WTC11 (cell line): ENCODE measurements around the gene ZC3H7B. TPM values are rescaled to one million over a fixed set of nuclear protein-coding genes. Genes with fewer than 3 reads are reported as not detected.

ENCODE experiments used
- ATAC-seq: fragments of 200-7000 bp; cut with Tn5 transposase; 2 replicates; pipeline ENCODE4 v1.10.0; 2021; ENCODE audit warnings: mild to moderate bottlenecking, moderate library complexity
- CTCF ChIA-PET: fragments of 300-600 bp; sonication (Branson Sonifier 250); formaldehyde crosslinking; loops from one replicate; lab custom pipeline; 2021; ENCODE audit warnings: antibody characterized with exemption; lab: Charles Lee
- POLR2A ChIA-PET: fragments of 350-600 bp; sonication (Branson Sonifier 250); formaldehyde crosslinking; loops from one replicate; lab custom pipeline; 2021; ENCODE audit warnings: antibody characterized with exemption; lab: Charles Lee
- DNase-seq: peaks from one replicate; pipeline ENCODE4 v3.0.0; 2021; ENCODE audit warnings: low spot score
- H3K27ac Mint-ChIP-seq: 2 replicates; pipeline ENCODE4 v1.8.0; 2021; ENCODE audit warnings: mixed read lengths
- H3K27me3 Mint-ChIP-seq: 2 replicates; pipeline ENCODE4 v1.8.0; 2021; ENCODE audit warnings: low read depth, mild to moderate bottlenecking, moderate library complexity, mixed read lengths
- H3K36me3 Mint-ChIP-seq: 2 replicates; pipeline ENCODE4 v1.8.0; 2021; ENCODE audit warnings: mixed read lengths
- H3K4me1 Mint-ChIP-seq: 2 replicates; pipeline ENCODE4 v1.8.0; 2022; ENCODE audit warnings: mixed read lengths
- H3K4me3 Mint-ChIP-seq: 2 replicates; pipeline ENCODE4 v1.8.0; 2021; ENCODE audit warnings: mild to moderate bottlenecking, moderate library complexity, mixed read lengths
- H3K9me3 Mint-ChIP-seq: 2 replicates; pipeline ENCODE4 v1.8.0; 2021; ENCODE audit warnings: mixed read lengths
- AR ChIP-seq: fragments of 250-450 bp; sonication (Bioruptor Pico); IDR thresholded peaks from 2 replicates; pipeline ENCODE4 v1.9.0; 2021; ENCODE audit warnings: mild to moderate bottlenecking
- ATF1 ChIP-seq: sonication (generic); formaldehyde crosslinking; IDR thresholded peaks from 2 replicates; pipeline ENCODE4 v1.8.1; 2023; ENCODE audit warnings: mild to moderate bottlenecking, moderate library complexity, missing genetic modification reagents
- ELF4 ChIP-seq: sonication (generic); formaldehyde crosslinking; IDR thresholded peaks from 2 replicates; pipeline ENCODE4 v1.8.1; 2022; ENCODE audit warnings: low read depth, mild to moderate bottlenecking, moderate library complexity, missing genetic modification reagents
- ETV6 ChIP-seq: sonication (generic); formaldehyde crosslinking; IDR thresholded peaks from 2 replicates; pipeline ENCODE4 v1.8.1; 2022; ENCODE audit warnings: mild to moderate bottlenecking, missing genetic modification reagents
- HMGA2 ChIP-seq: fragments of 250-450 bp; sonication (Bioruptor Pico); IDR thresholded peaks from 2 replicates; pipeline ENCODE4 v1.4.0; 2021; ENCODE audit warnings: mild to moderate bottlenecking, moderate library complexity
- MLX ChIP-seq: sonication (generic); formaldehyde crosslinking; IDR thresholded peaks from 2 replicates; pipeline ENCODE4 v1.8.1; 2023; ENCODE audit warnings: mild to moderate bottlenecking, missing genetic modification reagents, moderate library complexity
- NFATC4 ChIP-seq: fragments of 250-450 bp; sonication (Bioruptor Pico); IDR thresholded peaks from 2 replicates; pipeline ENCODE4 v1.9.0; 2021; ENCODE audit warnings: mild to moderate bottlenecking
- NR2C2 ChIP-seq: sonication (generic); formaldehyde crosslinking; IDR thresholded peaks from 2 replicates; pipeline ENCODE4 v1.8.0; 2022; ENCODE audit warnings: mild to moderate bottlenecking, missing genetic modification reagents
- PRDM15 ChIP-seq: sonication (generic); formaldehyde crosslinking; IDR thresholded peaks from 2 replicates; pipeline ENCODE4 v1.8.0; 2022; ENCODE audit warnings: missing genetic modification reagents
- SMAD4 ChIP-seq: sonication (generic); formaldehyde crosslinking; IDR thresholded peaks from 2 replicates; pipeline ENCODE4 v1.8.0; 2022; ENCODE audit warnings: mild to moderate bottlenecking, missing genetic modification reagents
- SOX15 ChIP-seq: fragments of 250-450 bp; sonication (Bioruptor Pico); IDR thresholded peaks from 2 replicates; pipeline ENCODE4 v1.9.0; 2021; ENCODE audit warnings: mild to moderate bottlenecking
- SP1 ChIP-seq: sonication (generic); formaldehyde crosslinking; conservative IDR thresholded peaks from 2 replicates; pipeline ENCODE4 v1.8.1; 2022; ENCODE audit warnings: missing genetic modification reagents
- TCF7 ChIP-seq: sonication (generic); formaldehyde crosslinking; IDR thresholded peaks from 2 replicates; pipeline ENCODE4 v1.8.0; 2022; ENCODE audit warnings: mild to moderate bottlenecking, low read depth, missing genetic modification reagents, moderate library complexity
- TEAD1 ChIP-seq: sonication (generic); formaldehyde crosslinking; IDR thresholded peaks from 2 replicates; pipeline ENCODE4 v1.8.0; 2022; ENCODE audit warnings: mild to moderate bottlenecking, missing genetic modification reagents
- USF1 ChIP-seq: sonication (generic); formaldehyde crosslinking; IDR thresholded peaks from 2 replicates; pipeline ENCODE4 v1.8.0; 2022; ENCODE audit warnings: mild to moderate bottlenecking, missing genetic modification reagents
- ZMAT4 ChIP-seq: fragments of 250-450 bp; sonication (Bioruptor Pico); IDR thresholded peaks from 2 replicates; pipeline ENCODE4 v1.9.0; 2021; ENCODE audit warnings: mild to moderate bottlenecking
- ZNF532 ChIP-seq: fragments of 250-450 bp; sonication (Bioruptor Pico); IDR thresholded peaks from 2 replicates; pipeline ENCODE4 v1.9.0; 2021; ENCODE audit warnings: mild to moderate bottlenecking, borderline replicate concordance
- total RNA-seq: library from RNA; stranded (reverse); gene quantifications from 3 replicates; pipeline ENCODE4 v1.2.3, GENCODE V29; 2021

The ZC3H7B gene
- total RNA-seq, 1 experiment from 2014 or later: 64.7 TPM

GRCh38 chr22:41351011-41351410, 49.7 kb downstream of the ZC3H7B start:
- H3K9me3 Mint-ChIP-seq: no peaks in the 10 kb centered on the region
- H3K4me3 Mint-ChIP-seq: no peak overlapping the region
- H3K36me3 Mint-ChIP-seq: peaks cover 40% of the 10 kb centered on the region

More at GRCh38 chr22:41351011-41351410, 49.7 kb downstream of the ZC3H7B start:
- CTCF ChIA-PET: no interaction called here
- DNase-seq (no peak), ATAC-seq (no peak)
- H3K4me1 Mint-ChIP-seq: no peaks in the 10 kb centered on the region
- POLR2A ChIA-PET: no interaction called here
- H3K27me3 Mint-ChIP-seq: no peaks in the 10 kb centered on the region
- no peak overlapping the region for H3K27ac Mint-ChIP-seq
- no peak for TF ChIP-seq NFATC4 (CRISPR knock-in tag)
- no peak for TF ChIP-seq NR2C2 (CRISPR knock-in tag)
- TF ChIP-seq TCF7 (CRISPR knock-in tag): no peak
- TF ChIP-seq USF1 (CRISPR knock-in tag): no peak
- no peak for TF ChIP-seq MLX
- no peak for TF ChIP-seq PRDM15
- TF ChIP-seq ZNF532 (CRISPR knock-in tag): no peak
- TF ChIP-seq SOX15: no peak
- no peak for TF ChIP-seq ZMAT4 (CRISPR knock-in tag)
- no peak for TF ChIP-seq SMAD4
- TF ChIP-seq AR: no peak
- no peak for TF ChIP-seq HMGA2 (CRISPR knock-in tag)
- no peak for TF ChIP-seq TEAD1 (CRISPR knock-in tag)
- TF ChIP-seq ETV6 (CRISPR knock-in tag): no peak
- no peak for TF ChIP-seq ATF1
- no peak for TF ChIP-seq ELF4 (CRISPR knock-in tag)
- no peak for TF ChIP-seq SP1 (CRISPR knock-in tag)
